GM21390 (cell line): ENCODE data around the gene CBX5.
"Not testable (repeated sequence)": the region's sequence is repeated elsewhere in the genome, so short reads cannot be mapped to it uniquely, and the experiment has no call there.

Experiments used
- ATAC-seq: cut with Tn5 transposase; IDR thresholded peaks from one replicate; pipeline ENCODE4 v1.9.1; 2021; ENCODE audit not compliant: unreplicated experiment

The CBX5 gene

DNA sequence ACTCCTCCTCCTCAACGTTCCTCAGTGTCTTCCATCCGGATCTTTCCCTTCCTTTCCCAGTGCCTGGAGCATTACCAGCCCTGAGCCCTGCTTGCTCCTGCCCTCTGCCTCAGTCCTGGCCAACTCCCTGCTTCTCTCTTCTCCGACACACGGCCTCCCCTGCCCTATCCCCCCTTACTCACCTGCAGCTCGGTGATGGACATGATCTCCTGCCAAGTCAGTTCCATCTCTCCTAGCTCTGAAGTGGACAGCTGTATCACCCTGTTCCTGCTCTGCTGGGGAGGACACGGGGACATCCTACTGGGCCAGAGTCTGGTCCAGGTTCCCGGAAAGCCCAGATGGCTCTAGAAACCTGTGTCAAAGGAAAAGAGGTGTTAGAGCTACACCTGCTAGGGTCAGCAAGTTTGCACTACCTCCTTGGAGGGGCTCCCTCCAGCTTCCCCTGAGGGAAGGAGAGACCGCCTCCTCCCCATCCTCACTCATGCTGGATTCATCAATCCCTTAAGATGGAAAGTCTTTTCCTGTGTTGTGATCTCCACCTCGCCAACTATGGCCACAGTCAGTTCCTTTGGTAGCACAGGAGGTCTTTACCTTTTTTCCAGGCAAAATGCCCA, 15.1 kb upstream of the CBX5 start:
- ATAC-seq: no peak

DNA sequence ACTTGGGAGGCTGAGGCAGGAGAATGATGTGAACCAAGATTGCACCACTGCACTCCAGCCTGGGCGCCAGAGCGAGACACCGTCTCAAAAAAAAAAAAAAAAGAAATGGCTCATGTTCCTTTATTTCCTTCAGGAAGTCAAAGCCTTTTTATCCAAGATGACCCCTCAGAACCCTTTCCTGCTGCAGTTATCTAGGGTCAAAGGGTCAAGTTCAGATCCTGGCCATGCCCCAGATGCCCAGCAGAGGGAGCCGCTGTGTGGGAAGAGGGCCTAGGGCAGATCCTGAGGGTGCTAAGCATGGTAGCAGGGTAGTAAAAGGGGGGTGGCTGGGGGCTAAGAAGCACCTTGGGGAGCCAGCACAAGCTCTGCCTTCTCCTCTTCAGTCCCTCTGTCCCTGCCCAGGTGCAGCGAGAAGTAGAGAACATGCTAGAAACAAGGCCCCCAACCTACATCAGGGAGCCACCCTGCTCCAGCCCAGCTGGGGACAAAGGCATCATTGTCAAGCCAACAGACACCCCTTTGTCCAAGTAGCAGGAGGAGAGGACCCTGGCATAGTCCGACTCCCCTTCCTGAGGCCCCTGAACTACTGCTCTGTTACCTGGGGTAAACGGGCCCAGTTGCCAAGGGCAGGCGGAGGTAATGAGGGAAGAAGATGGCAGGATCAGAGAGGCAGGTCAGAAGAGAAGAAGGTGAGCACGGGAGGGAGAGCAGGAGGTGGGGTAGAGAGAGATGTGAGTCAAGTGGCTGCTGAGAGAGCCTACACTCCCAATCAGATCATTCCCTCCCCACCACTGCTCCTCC, 14.4 kb upstream of the CBX5 start:
- ATAC-seq: no peak

DNA sequence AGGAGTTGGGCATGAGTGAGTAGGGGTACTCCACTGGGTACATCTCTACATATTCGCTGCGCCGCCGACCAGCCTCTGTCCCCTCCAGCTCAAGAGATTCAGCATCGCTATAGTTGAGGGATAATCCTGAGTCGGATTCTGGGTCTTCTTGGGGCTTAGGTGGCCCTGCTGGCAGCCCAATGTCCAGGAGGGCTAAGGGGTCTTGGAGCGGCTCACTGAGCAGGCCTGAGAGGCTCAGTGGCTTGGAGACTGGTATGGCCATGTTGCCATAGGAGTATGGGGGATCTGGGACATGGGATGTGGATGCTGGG, 13.0 kb upstream of the CBX5 start:
- no peak for ATAC-seq

DNA sequence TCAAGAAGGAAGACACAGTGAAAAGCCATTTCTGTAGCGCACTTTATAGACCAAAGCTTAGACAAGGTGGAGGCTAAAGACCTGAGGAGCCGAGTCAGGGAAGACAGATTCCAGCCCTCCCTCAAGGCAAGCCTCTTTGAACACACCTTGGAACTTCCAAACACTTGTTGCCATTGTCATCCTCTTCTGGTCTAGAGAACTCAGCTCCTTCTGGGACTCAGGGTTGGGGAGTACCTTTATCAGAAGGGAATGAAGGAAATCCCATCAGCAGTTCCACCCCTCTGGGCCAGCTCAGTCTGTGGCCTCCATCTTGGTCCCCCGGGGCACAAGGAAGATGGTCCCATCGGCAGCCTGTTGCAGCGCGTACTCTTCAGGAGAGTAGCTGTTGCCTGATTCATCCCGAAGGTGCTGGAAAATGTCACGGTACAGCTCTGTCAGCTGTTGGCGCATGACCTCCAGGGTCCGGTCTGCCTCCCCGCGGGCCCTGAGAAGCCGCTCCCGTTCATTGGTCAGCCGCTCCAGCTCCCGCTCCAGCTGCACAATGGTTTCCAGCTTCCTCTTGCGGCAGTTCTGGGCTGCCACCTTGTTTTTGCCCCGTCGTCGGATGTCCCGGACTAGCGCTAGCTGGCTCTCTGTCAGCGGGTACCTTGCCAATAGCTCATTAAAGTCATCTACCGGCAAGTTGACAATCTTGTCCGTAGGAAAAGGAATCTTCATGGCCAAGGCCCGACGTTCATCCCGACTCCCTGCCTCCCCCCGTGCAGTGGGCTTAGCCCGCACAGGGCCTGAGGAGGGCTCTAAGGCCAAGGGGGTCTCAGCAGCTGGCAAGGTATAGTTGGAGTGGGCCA, 12.4 kb upstream of the CBX5 start:
- ATAC-seq: no peak

DNA sequence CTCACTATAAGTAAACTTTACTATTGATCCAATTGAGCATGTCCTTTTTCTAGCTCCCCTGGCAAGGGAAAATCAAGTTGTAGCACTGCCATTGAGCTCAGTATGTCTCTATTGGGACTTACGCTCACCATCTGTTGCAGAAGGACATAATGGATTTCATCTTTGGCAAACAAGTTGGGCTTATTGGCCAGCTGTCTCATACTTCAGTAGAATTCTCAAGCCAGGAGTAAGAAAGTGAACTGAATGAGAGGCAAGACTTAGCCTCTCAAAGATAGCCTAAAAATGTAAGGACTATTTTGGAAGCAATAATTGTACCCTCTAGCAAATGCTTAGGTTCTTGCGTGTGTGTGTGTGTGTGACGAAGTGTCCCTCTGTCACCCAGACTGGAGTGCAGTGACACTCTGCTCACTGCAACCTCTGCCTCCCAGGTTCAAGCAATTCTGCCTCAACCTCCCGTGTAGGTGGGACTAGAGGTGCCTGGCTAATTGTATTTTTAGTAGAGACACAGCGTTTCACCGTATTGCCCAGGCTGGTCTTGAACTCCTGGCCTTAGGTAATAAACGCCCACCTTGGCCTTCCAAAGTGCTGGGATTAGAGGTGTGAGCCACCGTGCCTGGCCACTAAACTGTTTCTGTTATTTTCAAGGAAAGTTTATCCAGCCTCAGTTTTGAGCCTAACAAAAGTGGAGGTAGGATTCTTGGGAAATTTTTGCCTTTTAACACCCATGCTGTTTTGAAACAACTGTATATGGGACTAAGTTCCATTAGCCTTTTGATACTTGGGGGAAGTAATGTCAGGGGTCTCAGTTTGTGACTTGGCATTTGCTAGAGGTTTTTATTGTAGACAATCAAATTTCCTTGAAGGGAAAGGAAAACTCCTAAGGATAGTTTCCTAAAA, 7.6 kb upstream of the CBX5 start:
- ATAC-seq: no peak

DNA sequence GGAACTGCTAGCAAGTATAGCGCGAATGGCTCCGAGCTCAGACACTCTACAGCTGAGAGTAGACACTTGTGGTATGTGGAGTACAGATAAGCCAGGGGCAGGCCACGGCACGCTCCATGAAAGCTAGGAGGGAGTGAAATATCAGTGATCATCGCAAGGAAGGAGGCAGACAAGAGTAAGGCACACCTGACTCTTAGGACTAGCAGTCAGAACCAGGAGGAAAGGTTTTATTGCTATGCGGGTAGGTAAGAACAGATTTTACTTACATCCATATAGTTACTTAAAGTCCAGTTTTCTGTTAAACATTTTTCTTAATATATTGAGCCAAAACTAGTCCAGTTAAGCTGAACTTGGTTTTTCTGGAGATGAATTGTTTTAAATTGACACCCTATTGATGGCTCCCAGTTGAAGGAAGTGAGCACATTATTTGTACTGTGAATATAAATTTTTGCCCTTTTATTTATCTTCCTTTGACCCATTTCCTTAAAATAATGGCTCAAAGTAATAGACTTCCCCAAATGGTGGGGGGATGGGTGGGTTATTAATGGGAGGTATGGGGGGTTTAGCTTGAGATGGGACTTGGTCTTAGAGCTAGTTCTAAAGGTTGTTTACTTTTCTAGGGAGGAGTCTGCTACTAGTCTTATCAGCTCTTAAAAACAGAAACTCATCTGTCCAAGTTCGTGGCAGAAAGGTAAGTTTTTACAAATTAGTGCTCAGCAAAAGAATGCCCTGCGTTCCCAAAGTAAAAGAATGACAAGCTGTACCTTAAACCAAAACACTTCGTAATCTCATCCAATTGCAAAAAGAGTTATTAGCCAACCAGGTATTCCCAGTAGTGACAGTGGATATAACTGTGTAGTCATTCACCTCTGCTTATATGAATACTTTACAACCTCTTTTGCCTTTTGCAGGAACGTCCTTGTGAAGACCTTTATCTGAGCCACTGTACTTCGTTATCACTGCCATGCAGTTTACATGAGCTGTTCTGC, 6.4 kb upstream of the CBX5 start:
- no peak for ATAC-seq

DNA sequence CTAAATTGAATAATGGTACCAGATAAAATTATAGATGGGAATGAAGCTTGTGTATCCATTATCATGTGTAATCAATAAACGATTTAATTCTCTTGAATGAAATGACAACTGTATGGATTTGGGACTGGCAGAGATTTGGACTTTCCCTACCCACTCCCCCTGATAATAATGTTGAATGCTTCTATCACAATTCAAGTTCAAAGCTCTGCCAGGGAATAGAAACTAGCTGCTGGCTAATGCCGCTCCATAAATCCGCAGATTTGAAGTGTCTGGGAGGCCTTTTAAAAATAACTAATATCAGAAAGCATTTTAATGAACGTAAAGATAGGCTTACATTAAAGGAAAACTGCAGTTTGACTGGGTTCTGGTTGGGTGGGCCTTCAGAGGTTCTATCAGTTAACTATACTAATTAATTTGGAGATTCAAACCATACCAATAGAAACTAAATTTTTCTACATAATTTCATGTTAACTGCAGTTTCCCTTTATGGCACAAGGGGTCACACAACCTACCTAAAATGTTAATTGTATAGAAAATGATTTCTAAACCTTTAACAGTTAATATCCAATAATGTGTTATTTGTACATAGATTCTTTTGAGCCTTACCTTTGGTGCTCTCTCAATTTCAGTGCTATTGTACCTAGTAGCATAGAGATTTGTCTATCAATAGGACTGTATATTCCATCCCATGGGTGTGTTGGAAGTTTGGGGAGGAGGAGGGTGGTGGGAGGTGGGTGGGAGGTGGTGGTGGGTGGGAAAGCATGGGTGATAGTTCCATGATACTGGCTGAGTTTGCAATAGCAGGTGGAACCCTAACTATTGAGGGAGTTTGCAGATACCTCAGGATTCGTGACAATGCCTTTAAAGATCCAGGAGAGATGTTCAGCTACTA, 5.5 kb upstream of the CBX5 start:
- ATAC-seq: no peak

DNA sequence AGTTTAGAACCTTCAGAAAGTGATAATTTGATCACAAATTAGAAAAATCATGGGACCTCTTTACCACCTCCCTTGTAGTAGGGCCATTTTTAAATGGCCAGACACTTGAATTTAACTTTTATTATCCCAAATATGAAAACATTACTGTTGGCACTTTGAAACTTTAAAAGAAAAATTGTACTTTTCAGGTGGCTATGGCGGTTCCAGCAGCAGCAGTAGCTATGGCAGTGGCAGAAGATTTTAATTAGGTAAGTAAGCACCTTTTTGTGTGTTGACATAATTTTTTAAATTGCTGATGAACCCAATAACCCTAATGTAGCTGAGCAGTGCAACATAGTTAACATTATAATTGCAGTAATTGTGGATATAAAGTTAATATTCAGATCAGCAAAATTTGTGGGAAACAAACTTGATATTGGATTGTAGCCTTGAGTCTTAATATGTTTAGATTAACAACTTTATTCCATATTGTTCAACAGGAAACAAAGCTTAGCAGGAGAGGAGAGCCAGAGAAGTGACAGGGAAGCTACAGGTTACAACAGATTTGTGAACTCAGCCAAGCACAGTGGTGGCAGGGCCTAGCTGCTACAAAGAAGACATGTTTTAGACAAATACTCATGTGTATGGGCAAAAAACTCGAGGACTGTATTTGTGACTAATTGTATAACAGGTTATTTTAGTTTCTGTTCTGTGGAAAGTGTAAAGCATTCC, 4.3 kb upstream of the CBX5 start:
- ATAC-seq: not testable (repeated sequence)

DNA sequence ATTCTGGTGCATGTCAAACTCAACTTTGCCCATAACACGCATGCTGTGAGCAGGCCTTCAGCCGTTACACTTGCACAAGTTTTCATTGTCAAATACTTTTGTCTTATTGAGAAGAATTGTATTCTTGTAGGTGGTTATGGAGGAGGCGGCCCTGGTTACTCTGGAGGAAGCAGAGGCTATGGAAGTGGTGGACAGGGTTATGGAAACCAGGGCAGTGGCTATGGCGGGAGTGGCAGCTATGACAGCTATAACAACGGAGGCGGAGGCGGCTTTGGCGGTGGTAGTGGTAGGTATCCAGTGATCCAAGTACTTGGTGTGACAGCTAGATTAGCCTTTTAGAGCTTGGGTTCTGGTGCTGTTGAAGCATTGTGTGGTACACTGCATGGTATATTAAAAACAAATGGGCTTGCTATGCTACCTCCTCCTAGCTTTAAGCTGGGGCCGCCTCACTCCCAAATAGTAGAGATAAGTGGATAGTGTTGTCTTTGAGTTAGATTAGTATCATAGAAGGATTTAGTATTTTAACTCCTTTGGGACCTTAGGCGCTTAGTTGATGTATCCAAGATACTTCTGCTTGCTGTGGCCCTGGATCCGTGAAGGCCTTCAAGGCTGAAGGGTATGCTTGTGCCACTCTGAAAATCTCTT, 3.1 kb upstream of the CBX5 start:
- ATAC-seq: no peak

DNA sequence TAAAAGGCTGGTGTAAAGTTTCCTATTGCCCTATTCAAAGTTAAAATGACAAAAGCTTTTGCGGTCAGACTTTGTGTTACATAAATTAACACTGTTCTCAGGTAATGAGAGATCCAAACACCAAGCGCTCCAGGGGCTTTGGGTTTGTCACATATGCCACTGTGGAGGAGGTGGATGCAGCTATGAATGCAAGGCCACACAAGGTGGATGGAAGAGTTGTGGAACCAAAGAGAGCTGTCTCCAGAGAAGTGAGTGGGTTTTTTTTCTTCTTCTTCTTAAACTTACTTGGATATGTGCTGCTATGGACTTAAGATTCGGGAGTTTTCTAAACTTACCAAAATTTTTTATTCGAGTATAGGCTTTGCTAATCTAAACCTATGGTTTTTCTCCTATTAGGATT, 1.8 kb upstream of the CBX5 start:
- not testable (repeated sequence) for ATAC-seq

DNA sequence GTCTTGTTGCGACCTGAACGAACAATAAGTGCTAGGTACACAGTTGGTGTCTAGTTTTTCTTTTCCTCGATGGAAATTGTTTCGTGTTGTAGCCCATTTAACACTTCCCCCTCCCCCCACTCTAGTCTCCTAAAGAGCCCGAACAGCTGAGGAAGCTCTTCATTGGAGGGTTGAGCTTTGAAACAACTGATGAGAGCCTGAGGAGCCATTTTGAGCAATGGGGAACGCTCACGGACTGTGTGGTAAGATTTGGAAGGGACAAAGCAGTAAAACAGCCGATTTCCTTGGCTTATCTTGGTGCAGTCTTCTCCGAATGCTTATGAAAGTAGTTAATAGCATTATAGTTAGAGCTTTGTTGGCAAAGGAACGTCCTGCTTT, 1.3 kb upstream of the CBX5 start:
- ATAC-seq: not testable (repeated sequence)

DNA sequence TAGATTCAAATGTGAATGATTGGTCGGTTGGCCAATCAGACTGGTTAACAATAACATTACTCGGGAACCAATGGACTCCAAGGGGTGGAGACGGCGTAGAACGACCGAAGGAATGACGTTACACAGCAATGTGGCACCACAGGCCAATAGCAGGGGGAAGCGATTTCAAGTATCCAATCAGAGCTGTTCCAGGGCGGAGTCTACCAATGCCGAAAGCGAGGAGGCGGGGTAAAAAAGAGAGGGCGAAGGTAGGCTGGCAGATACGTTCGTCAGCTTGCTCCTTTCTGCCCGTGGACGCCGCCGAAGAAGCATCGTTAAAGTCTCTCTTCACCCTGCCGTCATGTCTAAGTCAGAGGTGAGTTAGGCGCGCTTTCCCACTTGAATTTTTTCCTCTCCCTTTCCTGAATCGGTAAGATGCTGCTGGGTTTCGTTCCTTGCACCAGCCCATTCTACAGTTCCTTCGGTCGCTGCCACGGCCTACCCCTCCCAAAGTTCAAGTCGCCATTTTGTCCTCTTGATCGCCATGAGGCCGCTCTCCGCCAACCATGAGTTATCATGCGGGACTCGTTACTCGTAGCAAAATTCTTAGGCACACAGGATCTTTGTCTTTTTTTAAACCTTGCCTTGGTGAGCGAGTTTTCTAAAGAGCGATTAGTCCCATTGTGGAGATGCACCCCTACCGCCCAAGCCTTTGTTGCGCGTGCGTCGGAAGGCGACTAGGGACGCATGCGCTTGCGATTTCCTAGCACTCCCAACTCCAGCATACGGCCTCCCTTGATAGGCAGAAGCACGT, 742 bp upstream of the CBX5 start, which contains the start of gene HNRNPA1:
Gene HNRNPA1, plus strand, starts transcription at position 259 of the 793 bp plus-strand sequence. Its CDS starts 82 bp downstream, at position 341.
- peak; percentile 88 for ATAC-seq

DNA sequence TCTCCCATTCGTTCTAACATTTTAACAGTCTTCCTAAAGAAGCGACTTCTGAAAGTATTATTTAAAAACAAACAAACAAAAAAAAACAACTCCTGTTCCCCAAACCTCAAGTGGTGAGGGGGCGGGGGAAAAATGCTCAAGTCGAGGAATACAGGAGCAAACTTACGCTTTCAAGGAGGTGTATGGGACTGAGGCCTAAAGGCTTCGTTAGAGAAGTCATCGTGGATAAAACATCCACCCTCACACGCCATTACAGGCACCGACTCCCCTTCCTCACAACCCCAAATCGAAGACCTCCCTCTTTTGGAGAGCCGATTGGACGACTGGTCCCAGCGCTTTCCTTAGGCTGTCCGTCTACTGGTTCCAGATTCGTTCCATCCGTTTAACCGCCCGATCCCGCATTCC, 693 bp downstream of the CBX5 start:
- ATAC-seq: no peak

DNA sequence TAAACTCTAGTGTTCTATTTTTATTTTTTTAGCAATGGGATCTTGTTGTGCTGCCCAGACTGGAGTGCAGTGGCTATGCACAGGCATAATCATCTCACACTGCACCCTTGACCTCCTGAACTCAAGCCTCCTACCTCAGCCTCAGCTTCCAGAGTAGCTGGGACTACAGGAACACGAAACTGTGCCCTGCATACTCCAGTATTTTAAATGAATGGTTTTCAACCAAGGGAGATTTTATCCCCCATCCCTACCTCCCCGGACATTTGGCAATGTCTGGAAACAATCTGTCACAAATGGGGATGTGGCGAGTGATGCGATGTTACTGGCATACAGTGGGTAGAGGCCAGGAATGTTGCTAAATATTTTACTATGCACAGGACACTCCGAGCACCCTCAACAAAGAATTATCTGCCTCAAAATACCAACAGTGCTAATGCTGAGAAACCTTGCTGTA, 2.1 kb downstream of the CBX5 start:
- ATAC-seq: no peak

DNA sequence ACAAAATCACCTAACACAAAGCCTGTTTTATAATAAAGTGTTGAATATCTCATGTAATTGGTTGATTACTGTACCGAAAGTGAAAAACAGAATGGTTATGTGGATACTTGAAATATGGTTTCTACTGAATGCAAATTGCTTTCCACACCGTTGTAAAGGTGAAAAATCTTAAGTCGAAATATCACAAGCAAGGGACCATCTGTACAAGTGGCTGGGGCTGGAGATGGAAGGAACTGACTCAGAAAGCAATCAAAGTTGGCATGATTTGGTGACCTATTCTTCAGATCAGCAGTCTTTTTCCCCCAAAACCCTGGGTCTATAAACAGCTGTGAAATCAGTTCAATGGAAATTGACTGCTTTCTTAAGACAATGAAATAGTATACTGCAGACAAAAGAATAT, 3.6 kb downstream of the CBX5 start:
- no peak for ATAC-seq

DNA sequence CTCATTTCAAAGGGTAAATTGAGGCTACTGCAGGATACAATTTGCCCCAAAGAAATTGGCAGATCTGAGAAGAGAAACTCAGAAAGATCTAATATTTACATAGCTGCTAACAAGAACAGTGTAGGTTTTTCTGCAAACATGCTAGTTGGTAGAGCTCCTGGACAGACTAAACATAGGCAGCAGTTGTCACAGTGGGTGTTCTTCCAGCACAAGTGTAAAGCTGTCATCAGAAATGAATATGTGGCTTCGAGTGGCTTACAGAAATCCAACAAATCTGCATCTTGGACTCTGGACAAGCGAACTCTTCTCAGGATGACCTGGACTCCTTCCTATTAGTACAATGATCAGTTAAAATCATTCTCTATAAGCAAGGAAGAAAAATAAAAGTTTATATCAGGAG, 5.9 kb downstream of the CBX5 start:
- ATAC-seq: no peak

DNA sequence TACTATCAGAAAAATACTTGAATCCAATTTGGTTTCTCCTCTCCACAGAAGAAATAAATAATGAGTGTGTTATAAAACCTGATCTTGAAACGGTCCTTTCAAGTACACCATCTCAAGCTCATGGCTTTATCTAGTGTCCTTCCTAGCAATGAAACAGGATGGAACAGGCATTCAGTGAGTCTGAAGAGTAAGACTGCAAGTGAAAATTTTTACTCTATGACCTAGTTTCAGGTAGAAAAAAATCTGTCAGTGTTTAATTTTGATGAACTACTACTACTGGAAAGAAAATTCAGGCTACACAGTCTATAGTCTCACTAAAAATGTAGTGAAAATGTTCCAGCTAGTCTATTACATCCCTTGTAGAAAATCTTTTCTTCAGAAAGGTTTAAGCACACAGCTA, 7.7 kb downstream of the CBX5 start:
- no peak for ATAC-seq
